GM18499 (cell line): Measurements from ENCODE around the gene ANO10.
"Not testable (repeated sequence)": the region's sequence is repeated elsewhere in the genome, so short reads cannot be mapped to it uniquely, and the experiment has no call there.

Source experiments
- ATAC-seq: cut with Tn5 transposase; IDR thresholded peaks from one replicate; pipeline ENCODE4 v1.9.1; 2021; ENCODE audit warnings: moderate number of reproducible peaks; ENCODE audit not compliant: insufficient read depth, unreplicated experiment

Gene ANO10

GRCh38 chr3:43489930-43490329, 131.9 kb downstream of the ANO10 start:
- ATAC-seq = no peak

DNA sequence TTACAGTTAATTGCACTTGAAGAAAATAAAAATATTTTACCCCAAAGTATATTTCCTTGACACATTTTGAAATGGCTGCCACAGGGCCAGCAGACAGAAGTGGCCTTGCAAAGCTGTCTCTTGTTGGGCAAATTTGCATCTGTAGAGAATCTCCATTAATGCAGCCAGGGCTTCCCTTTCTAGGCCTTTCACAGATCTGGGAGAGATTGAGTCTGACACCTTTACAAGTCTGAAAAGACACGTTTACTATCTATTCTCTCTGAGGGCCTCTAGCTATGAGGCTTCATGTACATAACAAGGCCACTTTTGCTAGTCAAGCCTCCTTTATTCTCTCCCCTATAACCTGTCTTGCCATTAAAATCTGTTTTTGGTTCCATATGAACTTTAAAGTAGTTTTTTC, 135.9 kb downstream of the ANO10 start:
- ATAC-seq = no peak

DNA sequence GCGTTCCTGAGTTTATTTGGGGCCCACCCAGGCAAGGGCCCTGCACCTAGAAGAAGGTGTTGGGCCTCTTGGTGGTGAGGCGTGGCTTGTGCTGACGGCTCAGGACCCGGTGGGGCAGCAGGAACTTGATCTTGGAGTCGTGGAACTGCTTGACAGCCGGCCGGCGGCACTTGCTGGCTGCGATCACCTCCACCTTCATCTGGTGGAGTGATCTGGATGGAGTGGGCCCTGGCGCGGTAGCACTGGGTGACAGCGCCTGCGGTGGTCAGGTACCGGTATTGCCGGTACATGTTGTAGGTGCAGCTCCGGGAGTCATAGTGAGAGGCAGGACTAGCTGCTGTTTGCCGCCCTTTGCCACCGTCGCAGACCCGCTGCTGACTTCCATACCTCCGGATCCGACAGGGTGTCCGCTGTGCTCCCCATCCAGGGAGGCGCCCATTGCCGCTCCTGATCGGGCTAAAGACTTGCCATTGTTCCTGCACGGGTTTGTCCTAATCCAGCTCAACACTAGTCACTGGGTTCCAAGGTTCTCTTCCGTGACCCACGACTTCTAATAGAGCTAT, 136.8 kb downstream of the ANO10 start:
- ATAC-seq = no peak

- ATAC-seq = no peak
Observed at GRCh38 chr3:43481375-43481774, 140.4 kb downstream of the ANO10 start.

DNA sequence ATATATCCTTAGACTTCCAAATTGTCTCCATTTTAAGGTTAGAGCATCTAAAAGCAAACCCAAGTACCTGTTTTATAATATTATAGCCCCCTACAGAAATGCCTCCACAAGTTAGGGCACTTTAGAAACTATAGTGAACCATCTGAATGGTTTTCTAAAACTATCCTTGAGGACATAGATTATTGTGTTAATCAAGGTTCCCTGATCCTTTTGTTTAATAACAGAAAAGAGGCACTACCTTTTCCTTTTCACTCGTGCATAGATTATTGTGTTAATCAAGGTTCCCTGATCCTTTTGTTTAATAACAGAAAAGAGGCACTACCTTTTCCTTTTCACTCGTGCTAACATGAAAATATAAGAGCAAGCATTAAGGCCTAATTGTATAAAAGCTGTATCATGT, 143.0 kb downstream of the ANO10 start:
- ATAC-seq = not testable (repeated sequence)

DNA sequence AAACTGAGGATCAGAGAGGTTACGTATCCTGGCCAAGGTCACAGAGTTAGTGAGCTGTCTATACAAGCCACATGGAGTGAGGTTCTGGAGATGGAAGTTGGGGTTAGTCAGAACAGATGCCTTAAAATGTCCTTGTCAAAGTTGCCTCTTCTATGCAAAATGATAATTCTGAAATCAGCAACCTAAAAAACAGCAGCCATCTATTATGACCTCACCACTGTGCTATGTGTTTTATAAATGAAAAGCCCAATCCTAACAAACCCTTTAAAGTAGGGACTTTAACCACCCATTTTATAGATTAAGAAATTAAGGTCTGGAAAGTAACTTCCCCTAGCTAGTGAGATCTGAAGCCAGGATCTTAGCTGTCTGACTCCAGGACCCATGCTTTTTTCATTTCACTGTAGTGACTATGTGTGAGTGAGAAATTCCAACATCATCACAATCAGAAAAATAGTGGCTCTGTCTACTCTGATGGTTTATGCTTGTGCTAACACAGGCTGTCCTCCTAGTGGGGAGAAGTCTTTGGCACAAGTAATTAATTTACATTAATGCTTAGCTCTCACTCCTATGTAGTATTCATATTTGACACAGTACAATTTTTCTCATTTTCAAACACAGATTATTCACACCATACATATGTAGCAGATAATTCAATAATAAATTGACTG, 143.6 kb downstream of the ANO10 start:
- no peak for ATAC-seq

- no peak for ATAC-seq
Observed at GRCh38 chr3:43477600-43477999, 144.2 kb downstream of the ANO10 start.

GRCh38 chr3:43473737-43474136, 148.1 kb downstream of the ANO10 start:
- ATAC-seq = no peak

GRCh38 chr3:43473244-43473643, 148.6 kb downstream of the ANO10 start:
- ATAC-seq = no peak

DNA sequence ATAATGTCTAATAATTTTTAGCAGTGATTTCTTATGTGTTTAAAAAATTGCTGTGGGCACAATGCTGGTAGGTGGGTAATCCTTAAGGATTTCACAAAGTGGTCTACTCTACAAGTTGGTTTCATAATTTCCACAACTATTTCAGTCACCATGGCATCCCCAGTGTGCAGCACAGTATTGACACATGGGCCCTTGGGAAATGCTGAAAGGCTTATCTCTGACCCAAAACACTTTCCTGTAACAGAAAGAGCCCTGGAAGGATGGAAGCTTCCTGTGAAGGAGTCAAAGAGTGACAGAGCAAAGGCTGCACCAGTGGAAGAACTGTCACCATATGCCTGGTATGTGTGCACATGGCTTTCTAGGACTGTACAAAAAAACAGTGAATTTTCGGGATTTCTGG, 153.7 kb downstream of the ANO10 start:
- no peak for ATAC-seq

- no peak for ATAC-seq
Observed at GRCh38 chr3:43465109-43465508, 156.7 kb downstream of the ANO10 start.

DNA sequence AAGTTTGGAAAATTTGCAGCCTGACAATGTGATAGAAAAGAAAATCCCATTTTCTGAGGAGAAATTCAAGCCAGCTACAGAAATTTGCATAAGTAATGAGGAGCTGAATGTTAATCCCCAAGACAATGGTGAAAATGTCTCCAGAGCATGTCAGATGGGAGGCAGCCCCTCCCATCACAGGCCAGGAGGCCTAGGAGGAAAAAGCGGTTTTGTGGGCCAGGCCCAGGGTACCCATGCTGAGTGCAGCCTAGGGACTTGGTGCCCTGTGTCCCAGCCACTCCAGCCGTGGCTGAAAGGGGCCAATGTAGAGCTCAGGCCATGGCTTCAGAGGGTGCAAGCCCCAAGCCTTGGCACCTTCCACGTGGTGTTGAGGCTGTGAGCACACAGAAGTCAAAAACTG, 159.2 kb downstream of the ANO10 start:
- not testable (repeated sequence) for ATAC-seq

DNA sequence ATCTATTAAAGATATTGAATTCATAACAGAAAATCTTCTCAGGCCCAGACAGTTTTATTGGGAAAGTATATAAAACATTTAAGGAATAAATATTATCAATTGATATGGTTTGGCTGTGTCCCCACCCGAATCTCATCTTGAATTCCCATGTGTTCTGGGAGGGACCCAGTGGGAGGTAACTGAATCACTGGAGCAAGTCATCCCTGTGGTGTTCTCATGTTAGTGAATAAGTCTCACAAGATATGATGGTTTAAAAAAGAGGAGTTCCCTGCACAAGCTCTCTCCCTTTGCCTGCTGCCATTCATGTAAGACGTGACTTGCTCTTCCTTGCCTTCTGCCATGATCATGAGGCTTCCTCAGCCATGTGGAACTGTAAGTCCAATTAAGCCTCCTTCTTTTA, 160.5 kb downstream of the ANO10 start:
- ATAC-seq = no peak

DNA sequence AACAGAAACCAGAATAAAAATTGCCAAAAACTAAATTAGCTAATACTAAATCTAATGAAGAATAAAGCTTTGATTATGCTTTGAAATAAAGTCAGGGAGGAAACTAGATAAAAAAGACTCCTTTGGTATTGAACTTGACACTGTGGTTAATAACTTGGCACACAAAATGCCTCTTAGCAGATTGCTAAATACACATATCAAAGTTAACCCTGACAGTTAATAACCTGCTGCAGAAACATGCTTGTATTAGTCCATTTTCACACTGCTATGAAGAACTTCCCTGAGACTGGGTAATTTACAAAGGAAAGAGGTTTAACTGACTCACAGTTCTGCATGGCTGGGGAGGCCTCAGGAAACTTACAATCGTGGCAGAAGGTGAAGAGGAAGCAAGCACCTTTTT, 164.8 kb downstream of the ANO10 start:
- ATAC-seq = not testable (repeated sequence)

DNA sequence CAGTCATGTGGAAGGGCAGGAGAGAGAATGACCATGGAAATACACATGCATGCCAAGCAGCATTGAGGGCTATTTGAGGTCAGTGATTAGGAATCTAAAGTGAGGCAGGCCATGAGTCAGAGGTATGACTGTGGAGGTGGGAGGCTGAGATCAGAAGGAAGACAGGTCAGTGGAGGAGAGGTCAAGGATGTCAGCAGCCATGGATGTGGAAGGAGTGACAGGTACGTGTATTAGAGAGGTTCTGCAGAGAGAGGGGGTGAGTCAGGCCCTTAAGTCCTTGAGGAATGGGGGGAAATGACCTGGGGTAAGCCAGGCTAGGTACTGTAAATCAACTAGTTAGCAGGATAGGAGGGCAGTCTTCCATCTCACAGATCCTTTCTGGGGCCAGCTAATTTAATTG, 166.6 kb downstream of the ANO10 start:
- ATAC-seq = no peak

DNA sequence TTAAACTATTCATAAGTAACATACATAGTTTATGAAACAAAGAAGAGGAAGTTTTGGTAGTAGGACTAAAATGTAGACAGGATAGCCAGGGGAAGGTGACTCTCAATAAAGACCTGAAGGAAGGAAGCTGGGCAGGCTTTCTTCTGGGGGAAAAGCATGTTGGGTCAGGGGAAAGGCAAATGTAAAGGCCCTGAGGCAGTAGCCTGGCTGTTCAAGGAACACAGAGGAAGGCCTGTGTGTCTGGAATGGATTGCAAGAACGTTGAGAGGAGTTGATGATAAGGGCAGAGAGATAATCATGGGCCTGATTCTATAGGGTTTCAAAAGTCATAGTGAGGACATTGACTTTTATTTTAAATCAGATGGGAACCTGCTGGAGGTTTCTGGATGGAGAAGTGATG, 167.8 kb downstream of the ANO10 start:
- no peak for ATAC-seq

GRCh38 chr3:43451670-43452254, 170.0 kb downstream of the ANO10 start:
- no peak for ATAC-seq

DNA sequence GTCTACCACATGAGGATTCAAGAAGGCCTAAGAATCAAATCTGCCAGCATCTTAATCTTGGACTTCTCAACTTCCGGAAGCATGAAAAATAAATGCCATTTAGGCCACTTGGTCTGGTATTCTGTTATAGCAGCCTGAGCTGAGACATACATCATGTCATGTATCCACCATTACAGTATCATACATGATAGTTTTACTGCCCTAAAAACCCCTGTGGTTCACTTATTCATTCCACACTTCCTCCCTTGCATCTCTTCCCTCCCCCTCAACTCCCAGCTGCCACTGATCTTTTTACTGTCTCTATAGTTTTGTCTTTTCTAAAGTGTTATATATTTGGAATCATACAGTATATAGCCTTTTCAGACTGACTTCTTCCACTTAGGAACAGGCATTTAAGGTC, 173.7 kb downstream of the ANO10 start:
- no peak for ATAC-seq

GRCh38 chr3:43445820-43446219, 176.0 kb downstream of the ANO10 start:
- no peak for ATAC-seq

DNA sequence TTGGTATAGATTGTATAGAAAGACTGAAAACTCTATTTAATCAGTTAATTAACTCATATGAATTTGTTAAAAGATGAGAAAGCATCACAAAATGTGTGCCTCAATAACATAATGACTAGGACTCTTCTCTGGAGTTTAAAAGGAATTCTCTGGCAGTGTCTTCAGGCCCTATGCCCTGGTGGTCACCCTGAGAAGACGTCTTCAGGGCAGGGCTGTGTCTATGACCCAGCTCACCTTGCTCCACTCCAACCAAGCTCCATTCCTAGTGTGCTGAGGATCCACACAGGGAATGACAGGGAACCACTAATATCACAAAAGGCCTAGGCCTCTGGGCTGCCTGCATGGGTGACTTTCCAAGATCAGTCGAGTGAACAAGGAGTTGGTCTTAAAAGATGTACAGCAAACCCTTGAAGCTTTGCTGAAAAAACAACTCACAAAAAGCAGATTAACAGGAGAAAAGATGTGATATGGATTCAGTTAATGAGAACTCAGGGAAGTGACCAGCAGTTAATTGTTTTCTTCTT, 178.9 kb downstream of the ANO10 start:
- no peak for ATAC-seq

- no peak for ATAC-seq
Observed at GRCh38 chr3:43436507-43437140, 185.2 kb downstream of the ANO10 start.
